ENCODE data around the gene PHYHIPL. TPM values are rescaled to one million over a fixed set of nuclear protein-coding genes. Genes with fewer than 3 reads are reported as not detected.

Gene PHYHIPL
- total RNA-seq, 1 donor from 2014 or later: 0.34 TPM

- Histone ChIP-seq H3K27me3 (ENCODE audit: insufficient read depth, low read length) (no peaks in the 10 kb centered on the region), H3K9me3 (ENCODE audit: insufficient read depth, low read depth, low read length) (no peaks in the 10 kb centered on the region), H3K27ac (ENCODE audit: low read depth, low read length) (no peak overlapping the region), H4K20me1 (ENCODE audit: insufficient read depth, low read length) (no peaks in the 10 kb centered on the region), H3K4me2 (ENCODE audit: low read length) (no peak overlapping the region), H3K79me2 (ENCODE audit: insufficient read depth, low read length) (no peaks in the 10 kb centered on the region), H3K36me3 (ENCODE audit: insufficient read depth, low read length) (no peaks in the 10 kb centered on the region), H3K4me1 (ENCODE audit: insufficient read depth, low read length) (no peaks in the 10 kb centered on the region), H2AFZ (ENCODE audit: low read depth, low read length) (no peak overlapping the region), H3K9ac (ENCODE audit: low read length) (no peak overlapping the region), H3K4me3 (ENCODE audit: insufficient read depth, low read depth, low read length) (no peak overlapping the region)
- no peaks in the 10 kb centered on the region for H3K4me1 Mint-ChIP-seq (ENCODE audit: low read depth, unreplicated experiment)
- no peak overlapping the region for H3K4me3 Mint-ChIP-seq (ENCODE audit: unreplicated experiment)
- FAIRE-seq: no peak
- no peak overlapping the region for H3K27ac Mint-ChIP-seq (ENCODE audit: unreplicated experiment)
- no peak for DNase-seq (ENCODE audit: low read depth)
- no peaks in the 10 kb centered on the region for H3K36me3 Mint-ChIP-seq (ENCODE audit: low read depth, unreplicated experiment)
- H3K9me3 Mint-ChIP-seq (ENCODE audit: unreplicated experiment): peaks cover 1% of the 10 kb centered on the region
- TF ChIP-seq CTCF (IDR thresholded peaks at IDR 0.05; ENCODE audit: insufficient read depth, low read depth, low read length) (no peak), EZH2 (IDR thresholded peaks at IDR 0.05; ENCODE audit: insufficient read depth, low read length) (no peak)
- no peaks in the 10 kb centered on the region for H3K27me3 Mint-ChIP-seq (ENCODE audit: low read depth, unreplicated experiment)
Observed at GRCh38 chr10:59206204-59206720, 29.8 kb downstream of the PHYHIPL start.

- Mint-ChIP-seq H3K4me3 (ENCODE audit: unreplicated experiment) (no peak overlapping the region), H3K36me3 (ENCODE audit: low read depth, unreplicated experiment) (no peaks in the 10 kb centered on the region), H3K9me3 (ENCODE audit: unreplicated experiment) (peaks cover 1% of the 10 kb centered on the region), H3K27ac (ENCODE audit: unreplicated experiment) (no peak overlapping the region), H3K27me3 (ENCODE audit: low read depth, unreplicated experiment) (no peaks in the 10 kb centered on the region), H3K4me1 (ENCODE audit: low read depth, unreplicated experiment) (no peaks in the 10 kb centered on the region)
- no peak for DNase-seq (ENCODE audit: low read depth)
- Histone ChIP-seq H3K4me2 (ENCODE audit: low read length) (no peak overlapping the region), H4K20me1 (ENCODE audit: insufficient read depth, low read length) (no peaks in the 10 kb centered on the region), H3K9ac (ENCODE audit: low read length) (no peak overlapping the region), H3K27ac (ENCODE audit: low read depth, low read length) (no peak overlapping the region), H3K79me2 (ENCODE audit: insufficient read depth, low read length) (no peaks in the 10 kb centered on the region), H3K27me3 (ENCODE audit: insufficient read depth, low read length) (peaks cover 2% of the 10 kb centered on the region), H3K36me3 (ENCODE audit: insufficient read depth, low read length) (no peaks in the 10 kb centered on the region), H2AFZ (ENCODE audit: low read depth, low read length) (no peak overlapping the region), H3K4me1 (ENCODE audit: insufficient read depth, low read length) (no peaks in the 10 kb centered on the region), H3K9me3 (ENCODE audit: insufficient read depth, low read depth, low read length) (no peaks in the 10 kb centered on the region), H3K4me3 (ENCODE audit: insufficient read depth, low read depth, low read length) (no peak overlapping the region)
- no peak for FAIRE-seq
- TF ChIP-seq EZH2 (IDR thresholded peaks at IDR 0.05; ENCODE audit: insufficient read depth, low read length) (no peak), CTCF (IDR thresholded peaks at IDR 0.05; ENCODE audit: insufficient read depth, low read depth, low read length) (no peak)
Observed at GRCh38 chr10:59212301-59212798, 35.9 kb downstream of the PHYHIPL start.

GRCh38 chr10:59214160-59214559 is 37.7 kb downstream of the PHYHIPL start:
- Mint-ChIP-seq H3K4me3 (ENCODE audit: unreplicated experiment) (no peak overlapping the region), H3K4me1 (ENCODE audit: low read depth, unreplicated experiment) (no peaks in the 10 kb centered on the region), H3K36me3 (ENCODE audit: low read depth, unreplicated experiment) (no peaks in the 10 kb centered on the region), H3K27me3 (ENCODE audit: low read depth, unreplicated experiment) (no peaks in the 10 kb centered on the region), H3K9me3 (ENCODE audit: unreplicated experiment) (peaks cover 1% of the 10 kb centered on the region), H3K27ac (ENCODE audit: unreplicated experiment) (no peak overlapping the region)
- Histone ChIP-seq H3K4me1 (ENCODE audit: insufficient read depth, low read length) (no peaks in the 10 kb centered on the region), H3K4me3 (ENCODE audit: insufficient read depth, low read depth, low read length) (no peak overlapping the region), H3K27ac (ENCODE audit: low read depth, low read length) (no peak overlapping the region), H3K79me2 (ENCODE audit: insufficient read depth, low read length) (no peaks in the 10 kb centered on the region), H3K27me3 (ENCODE audit: insufficient read depth, low read length) (peaks cover 2% of the 10 kb centered on the region), H4K20me1 (ENCODE audit: insufficient read depth, low read length) (no peaks in the 10 kb centered on the region), H3K9ac (ENCODE audit: low read length) (no peak overlapping the region), H3K9me3 (ENCODE audit: insufficient read depth, low read depth, low read length) (no peaks in the 10 kb centered on the region), H2AFZ (ENCODE audit: low read depth, low read length) (no peak overlapping the region), H3K36me3 (ENCODE audit: insufficient read depth, low read length) (no peaks in the 10 kb centered on the region), H3K4me2 (ENCODE audit: low read length) (no peak overlapping the region)
- FAIRE-seq: no peak
- DNase-seq (ENCODE audit: low read depth): no peak
- TF ChIP-seq CTCF (IDR thresholded peaks at IDR 0.05; ENCODE audit: insufficient read depth, low read depth, low read length): no peak
- TF ChIP-seq EZH2 (IDR thresholded peaks at IDR 0.05; ENCODE audit: insufficient read depth, low read length): no peak
